Common myeloid progenitor, CD34-positive (primary cell): ENCODE data around the gene NPPA.
A peak's percentile ranks its signal among the peaks of the same experiment; 100 is the strongest.
"Not testable (repeated sequence)": the region's sequence is repeated elsewhere in the genome, so short reads cannot be mapped to it uniquely, and the experiment has no call there.

Experiments used
- CTCF ChIA-PET: fragments of 350-600 bp; sonication (Branson Sonifier 250); formaldehyde crosslinking; loops from one replicate; lab custom pipeline; 2021; ENCODE audit warnings: antibody characterized with exemption; lab: Charles Lee
- POLR2A ChIA-PET: fragments of 350-600 bp; sonication (Branson Sonifier 250); formaldehyde crosslinking; loops from one replicate; lab custom pipeline; 2021; ENCODE audit warnings: antibody characterized with exemption; lab: Charles Lee
- DNase-seq, 3 donors: peaks; one replicate each; pipeline versions ENCODE4 v3.0.0 to v3.0.0-alpha.2; 2013
- H3K27ac ChIP-seq, 2 experiments: 1 replicate in 1 of 2; 2 replicates in 1 of 2; pipeline ENCODE4 v1.7.0; 2013; ENCODE audit warnings: inconsistent platforms in 2 of 2, low read length in 2 of 2, mild to moderate bottlenecking in 2 of 2, low read depth in 1 of 2, moderate library complexity in 1 of 2; ENCODE audit not compliant: severe bottlenecking in 2 of 2, insufficient read depth in 1 of 2, poor library complexity in 1 of 2
- H3K27me3 ChIP-seq, 5 experiments: replicated peaks in 2 of 5; 1 replicate in 3 of 5; 2 replicates in 2 of 5; pipeline versions ENCODE4 v1.6.1 to v1.7.0; 2013; ENCODE audit warnings: low read length in 4 of 5, mild to moderate bottlenecking in 2 of 5, moderate library complexity in 2 of 5, inconsistent platforms in 1 of 5; ENCODE audit not compliant: insufficient read depth in 5 of 5, control insufficient read depth in 4 of 5
- H3K36me3 ChIP-seq, 4 experiments: 1 replicate in 2 of 4; 2 replicates in 2 of 4; pipeline versions ENCODE4 v1.6.1 to v1.7.0; 2013; ENCODE audit warnings: low read length in 3 of 4, control low read depth in 1 of 4, mild to moderate bottlenecking in 1 of 4; ENCODE audit not compliant: control insufficient read depth in 4 of 4, insufficient read depth in 4 of 4
- H3K4me1 ChIP-seq, 4 experiments: 1 replicate in 3 of 4; 2 replicates in 1 of 4; pipeline versions ENCODE4 v1.6.1 to v1.7.1; 2013; ENCODE audit warnings: low read length in 3 of 4, mild to moderate bottlenecking in 3 of 4, control low read depth in 1 of 4, inconsistent platforms in 1 of 4, moderate library complexity in 1 of 4; ENCODE audit not compliant: control insufficient read depth in 4 of 4, insufficient read depth in 4 of 4; ENCODE audit errors: control extremely low read depth in 1 of 4
- H3K4me3 ChIP-seq, 7 experiments: 1 replicate in 4 of 7; 2 replicates in 3 of 7; pipeline versions ENCODE4 v1.5.1 to v1.7.0; 2013; ENCODE audit warnings: mild to moderate bottlenecking in 7 of 7, low read length in 6 of 7, moderate library complexity in 6 of 7, inconsistent platforms in 2 of 7, low read depth in 2 of 7, control low read depth in 1 of 7; ENCODE audit not compliant: insufficient read depth in 4 of 7, control insufficient read depth in 1 of 7; ENCODE audit errors: extremely low read depth in 1 of 7
- H3K9me3 ChIP-seq, 5 experiments: 1 replicate in 4 of 5; 2 replicates in 1 of 5; pipeline versions ENCODE4 v1.6.1 to v1.7.1; 2013; ENCODE audit warnings: low read length in 4 of 5, mild to moderate bottlenecking in 2 of 5, inconsistent platforms in 1 of 5, low read depth in 1 of 5, moderate library complexity in 1 of 5; ENCODE audit not compliant: control insufficient read depth in 4 of 5, insufficient read depth in 2 of 5; ENCODE audit errors: control extremely low read depth in 1 of 5
- WGBS: methylation state at CpG from one replicate; pipeline ENCODE4 v1.1.5; 2013; ENCODE audit not compliant: insufficient coverage; 5-methylcytosine and 5-hydroxymethylcytosine counted together

Gene NPPA

DNA sequence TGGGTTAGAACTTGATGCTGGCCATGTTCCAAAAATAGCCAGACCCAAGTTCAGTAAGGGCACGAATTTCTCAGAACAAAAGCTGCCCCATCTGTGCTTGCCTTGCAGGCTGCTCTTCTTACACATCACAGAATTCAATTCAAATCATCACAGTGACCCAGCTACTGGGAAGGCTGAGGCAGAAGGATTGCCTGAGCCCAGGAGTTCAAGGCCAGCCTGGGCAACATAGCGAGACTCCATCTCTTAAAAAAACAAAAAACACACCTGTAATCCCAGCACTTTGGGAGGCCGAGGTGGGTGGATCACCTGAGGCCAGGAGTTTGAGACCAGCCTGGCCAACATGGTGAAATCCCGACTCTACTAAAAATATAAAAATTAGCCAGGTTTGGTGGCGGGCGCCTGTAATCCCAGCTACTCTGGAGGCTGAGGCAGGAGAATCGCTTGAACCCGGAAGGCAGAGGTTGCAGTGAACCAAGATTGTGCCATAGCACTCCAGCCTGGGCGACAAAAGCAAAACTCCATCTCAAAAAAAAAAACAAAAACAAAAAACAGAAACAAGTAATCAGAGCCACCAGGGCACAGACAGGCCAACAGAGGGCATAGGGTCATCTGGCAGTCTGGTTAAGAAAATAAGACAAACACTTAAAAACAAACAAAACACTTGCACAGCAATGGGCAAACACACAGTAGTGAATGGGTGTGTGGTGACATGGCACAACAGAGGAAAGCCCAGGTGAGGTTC lies 43.5 kb downstream of the NPPA start:
- H3K4me1 ChIP-seq, result peaks cover 26 to 67% (median 52%) of the 10 kb centered on the region in 4 experiments
- WGBS, result 95% methylated on average over 6 of the region's 9 CpGs
- ChIA-PET POLR2A (interaction anchor here (0.8 to 1.4 kb wide), 3 partner anchors 11 to 105 kb away, joined by 3 to 8 read pairs (median 3); no protein-coding TSS in a partner anchor), CTCF (interaction anchor here (0.7 to 1.5 kb wide), 8 partner anchors 12 to 122 kb away, joined by 3 to 6 read pairs (median 3); no protein-coding TSS in a partner anchor)
- H3K36me3 ChIP-seq, result peaks cover 6 to 37% (median 25%) of the 10 kb centered on the region in 4 experiments
- not testable (repeated sequence) for H3K9me3 ChIP-seq, H3K27me3 ChIP-seq
- peak in 1 of 3 donors; percentile 11 for DNase-seq
- H3K4me3 ChIP-seq, result peak overlapping the region in 6 of 7 experiments; percentile 9 to 96 (median 83)
- H3K27ac ChIP-seq, result peak overlapping the region in 1 of 2 experiments; percentile 92

DNA sequence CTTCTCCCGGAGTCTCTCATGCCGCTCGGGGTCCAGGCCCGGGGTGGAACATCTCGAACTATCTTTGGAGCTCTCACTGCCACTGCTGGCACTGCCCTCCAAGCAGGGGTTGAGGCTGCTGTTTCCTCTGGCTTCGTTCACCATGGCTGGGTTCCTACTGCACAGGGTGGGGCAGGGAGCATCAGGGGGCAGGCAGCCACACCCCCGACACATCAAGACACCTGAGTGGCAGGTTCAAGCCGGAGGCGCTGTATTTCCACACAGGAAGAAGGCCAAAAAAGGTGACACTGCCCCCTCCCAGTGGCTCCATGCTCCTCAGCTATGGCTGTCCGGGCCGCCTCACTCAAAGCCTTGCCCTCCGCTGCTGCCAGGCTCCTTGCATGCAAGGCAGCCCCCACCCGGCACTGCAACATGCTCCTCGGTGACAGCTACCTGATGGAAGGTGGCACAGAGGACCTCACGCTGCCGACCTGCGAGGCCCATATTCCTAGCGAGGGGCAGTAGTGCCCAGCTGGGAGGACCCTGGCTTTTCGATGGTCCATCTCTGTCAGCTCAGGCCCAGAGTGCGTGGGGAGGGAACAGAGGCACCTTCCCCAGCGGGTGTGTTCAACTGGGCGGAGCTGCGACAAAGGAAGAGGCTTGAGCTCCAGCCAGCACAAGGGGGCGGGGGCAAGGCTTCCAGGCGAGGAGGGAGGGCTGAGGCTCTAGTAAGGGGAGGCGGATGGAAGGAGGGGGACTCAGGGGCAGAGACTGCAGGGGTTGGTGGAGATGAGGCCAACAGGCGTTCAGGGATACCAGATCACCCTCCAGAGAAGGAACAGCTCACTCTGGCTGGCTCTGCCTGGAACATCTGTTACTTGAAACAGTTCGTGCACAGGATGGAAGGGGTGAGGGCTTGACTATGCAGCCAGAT lies 44.4 kb downstream of the NPPA start:
- peak overlapping the region; percentile 39 to 76 (median 71) for H3K4me3 ChIP-seq
- H3K4me1 ChIP-seq, result peaks cover 26 to 59% (median 54%) of the 10 kb centered on the region in 4 experiments
- ChIA-PET POLR2A (interaction anchor here (0.5 to 1.4 kb wide), 4 partner anchors 10 to 119 kb away, joined by 3 to 8 read pairs (median 4); no protein-coding TSS in a partner anchor), CTCF (interaction anchor here (0.7 to 1.5 kb wide), 8 partner anchors 11 to 121 kb away, joined by 3 to 6 read pairs (median 3); no protein-coding TSS in a partner anchor)
- H3K36me3 ChIP-seq, result peaks cover 4 to 41% (median 28%) of the 10 kb centered on the region in 4 experiments
- DNase-seq, result peak; percentile 87 to 95 (median 95)
- 1% methylated on average over 23 of the region's 28 CpGs for WGBS
- no peaks in the 10 kb centered on the region for H3K27me3 ChIP-seq
- H3K27ac ChIP-seq, result peak overlapping the region in 1 of 2 experiments; percentile 92
- H3K9me3 ChIP-seq, result no peaks in the 10 kb centered on the region

- peak in 2 of 3 donors; percentile 28 to 47 for DNase-seq
- Histone ChIP-seq H3K27me3 (no peaks in the 10 kb centered on the region), H3K36me3 (peaks cover 4 to 47% (median 26%) of the 10 kb centered on the region in 4 experiments), H3K4me1 (peaks cover 24 to 62% (median 54%) of the 10 kb centered on the region in 4 experiments), H3K4me3 (peak overlapping the region; percentile 39 to 76 (median 71)), H3K27ac (peak overlapping the region in 1 of 2 experiments; percentile 92), H3K9me3 (no peaks in the 10 kb centered on the region)
- POLR2A ChIA-PET, result interaction anchor here (1.2 to 1.4 kb wide), 2 partner anchors 64 to 107 kb away, joined by 3 to 8 read pairs; no protein-coding TSS in a partner anchor
- CTCF ChIA-PET, result interaction anchor here (1.0 kb wide), 1 partner anchor 18 kb away, joined by 4 read pairs; no protein-coding TSS in a partner anchor
- WGBS, result 35% methylated on average over 4 of the region's 6 CpGs
Observed at GRCh38 chr1:11802616-11802972, 45.0 kb downstream of the NPPA start.

DNA sequence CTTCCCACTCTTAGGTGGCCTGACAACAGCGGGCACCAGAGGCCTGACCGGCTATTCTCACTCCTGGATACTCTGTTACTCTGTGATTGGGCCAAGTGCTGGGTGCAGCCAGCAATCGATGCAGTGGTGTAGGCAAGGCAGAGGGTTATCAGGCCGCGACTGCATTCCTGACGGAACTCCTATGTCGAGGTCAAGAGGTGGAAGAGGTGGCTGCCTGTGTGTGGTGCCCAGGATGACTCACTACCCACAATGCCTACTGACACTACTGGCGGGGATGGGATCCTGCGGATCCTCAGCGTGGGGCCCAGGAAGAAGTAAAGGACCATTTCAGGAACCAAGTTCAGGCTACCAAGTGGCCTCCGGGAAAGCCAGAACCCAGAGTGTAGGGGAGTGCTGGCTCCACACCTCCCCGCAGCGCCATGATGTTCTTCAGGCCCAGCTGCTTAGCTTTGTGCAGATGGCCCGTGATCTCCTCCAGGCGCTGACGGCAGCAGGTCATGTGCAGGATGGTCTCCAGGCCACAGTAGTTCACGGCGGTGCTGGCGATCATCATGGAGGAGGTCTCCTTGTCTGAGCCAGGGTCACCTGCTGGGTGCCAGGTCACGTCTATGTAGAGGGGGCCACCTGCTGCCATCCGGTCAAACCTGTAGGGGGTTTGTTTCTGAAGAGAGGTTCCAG lies 46.7 kb downstream of the NPPA start:
- DNase-seq, result no peak
- no peaks in the 10 kb centered on the region for H3K9me3 ChIP-seq
- H3K27ac ChIP-seq, result peak overlapping the region in 1 of 2 experiments; percentile 92
- no peak overlapping the region for H3K4me3 ChIP-seq
- H3K27me3 ChIP-seq, result no peaks in the 10 kb centered on the region
- WGBS, result 96% methylated on average over 17 of the region's 21 CpGs
- CTCF ChIA-PET, result no interaction called here
- H3K36me3 ChIP-seq, result peaks cover 4 to 51% (median 29%) of the 10 kb centered on the region in 4 experiments
- POLR2A ChIA-PET, result no interaction called here
- H3K4me1 ChIP-seq, result peaks cover 11 to 55% (median 43%) of the 10 kb centered on the region in 4 experiments

DNA sequence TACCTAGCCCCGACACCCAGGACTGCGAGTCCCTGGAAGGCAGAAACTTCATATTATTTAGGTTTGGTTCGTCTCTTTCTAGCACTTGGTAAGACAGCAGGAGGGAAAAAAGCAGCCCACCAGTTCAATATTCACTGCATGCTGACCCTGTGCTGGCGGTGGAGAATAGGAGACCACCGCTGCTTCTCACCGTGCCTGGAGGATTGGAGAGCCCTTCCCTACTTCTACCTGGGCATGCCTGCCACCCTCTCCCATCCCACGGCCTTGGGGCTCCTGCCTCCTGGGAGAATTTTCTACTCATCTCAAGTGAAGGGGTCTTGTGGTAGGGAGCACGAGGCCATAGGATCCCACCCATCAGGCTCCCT lies 47.2 kb downstream of the NPPA start:
- H3K36me3 ChIP-seq, result peaks cover 6 to 56% (median 34%) of the 10 kb centered on the region in 4 experiments
- H3K9me3 ChIP-seq, result no peaks in the 10 kb centered on the region
- H3K4me1 ChIP-seq, result peaks cover 11 to 54% (median 41%) of the 10 kb centered on the region in 4 experiments
- WGBS, result 90% methylated on average over 7 of the region's 8 CpGs
- no peaks in the 10 kb centered on the region for H3K27me3 ChIP-seq
- DNase-seq, result no peak
- no peak overlapping the region for H3K4me3 ChIP-seq
- H3K27ac ChIP-seq, result peak overlapping the region in 1 of 2 experiments; percentile 92
- CTCF ChIA-PET, result no interaction called here
- POLR2A ChIA-PET, result no interaction called here

DNA sequence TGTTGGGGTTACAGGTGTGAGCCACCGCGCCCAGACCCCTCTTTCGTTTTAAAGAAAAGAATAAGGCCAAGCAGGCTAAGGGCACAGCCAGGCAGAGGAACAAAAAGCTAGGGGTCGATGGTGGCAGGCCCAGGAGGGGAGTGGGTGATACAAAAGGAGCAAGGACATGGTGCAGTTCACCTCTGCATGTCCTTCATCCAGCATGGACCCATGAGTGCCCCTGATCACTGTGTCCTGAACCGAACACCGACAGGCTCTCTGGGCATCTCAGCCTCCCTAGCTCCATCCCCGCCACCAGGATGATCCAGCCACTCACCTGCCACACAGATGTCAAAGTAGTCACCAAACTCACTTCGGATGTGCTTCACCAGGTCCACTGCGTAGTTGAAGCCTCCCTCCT lies 47.7 kb downstream of the NPPA start:
- Histone ChIP-seq H3K4me3 (no peak overlapping the region), H3K36me3 (peaks cover 6 to 61% (median 38%) of the 10 kb centered on the region in 4 experiments), H3K27ac (peak overlapping the region in 1 of 2 experiments; percentile 92), H3K9me3 (no peaks in the 10 kb centered on the region), H3K27me3 (no peaks in the 10 kb centered on the region), H3K4me1 (peaks cover 11 to 49% (median 36%) of the 10 kb centered on the region in 4 experiments)
- no peak for DNase-seq
- 99% methylated on average over 9 of the region's 9 CpGs for WGBS
- ChIA-PET POLR2A (no interaction called here), CTCF (no interaction called here)
